ENCODE measurements around the gene VWA3A.

- TF ChIP-seq EZH2 (optimal IDR thresholded peaks at IDR 0.05; ENCODE audit: low read depth, low read length) (no peak), CTCF (IDR thresholded peaks at IDR 0.05; ENCODE audit: low read length) (no peak)
These were observed 98.6 kb downstream of the VWA3A start for GRCh38 chr16:22190776-22191531.

All from MM.1S (cell line).